OCI-LY7 (cell line): ENCODE data around the gene CRABP2. TPM values are rescaled to one million over a fixed set of nuclear protein-coding genes. Genes with fewer than 3 reads are reported as not detected.

Experiments used
- BruUV-seq: library from RNA; stranded (reverse); fragments of 400-500 nt; replicated peaks from 2 replicates; lab custom pipeline; 2021; lab: Mats Ljungman, UMichigan
- CTCF ChIA-PET: fragments of 300-600 bp; sonication (Branson Sonifier 250); formaldehyde crosslinking; loops from one replicate; lab custom pipeline; 2022; ENCODE audit warnings: antibody characterized with exemption; ENCODE audit not compliant: unreplicated experiment; lab: Charles Lee
- POLR2A ChIA-PET: fragments of 300-600 bp; sonication (Branson Sonifier 250); formaldehyde crosslinking; loops from one replicate; lab custom pipeline; 2022; ENCODE audit warnings: antibody characterized with exemption; lab: Charles Lee
- DNase-seq: peaks from one replicate; pipeline ENCODE4 v3.0.0-alpha.2; 2015; ENCODE audit warnings: low spot score
- H2AFZ ChIP-seq: fragments of 200-600 bp; sonication (generic), shearing (Covaris generic); 2 replicates; pipeline ENCODE4 v1.6.1; 2014; ENCODE audit warnings: mild to moderate bottlenecking, antibody characterized with exemption, low read length, moderate library complexity
- H3K27ac ChIP-seq: fragments of 200-600 bp; sonication (generic); 2 replicates; pipeline ENCODE4 v1.5.1; 2014; ENCODE audit warnings: mixed run types, low read depth, mild to moderate bottlenecking, moderate library complexity, low read length, inconsistent platforms; ENCODE audit not compliant: poor library complexity, severe bottlenecking
- H3K36me3 ChIP-seq: fragments of 200-600 bp; sonication (generic); 2 replicates; pipeline ENCODE4 v1.6.1; 2014; ENCODE audit warnings: mild to moderate bottlenecking, antibody characterized with exemption, low read length, moderate library complexity, mixed read lengths; ENCODE audit not compliant: insufficient read depth
- H3K4me1 ChIP-seq: fragments of 200-600 bp; sonication (generic); 2 replicates; pipeline ENCODE4 v1.5.1; 2014; ENCODE audit warnings: mild to moderate bottlenecking, low read length; ENCODE audit not compliant: insufficient read depth, poor library complexity, severe bottlenecking
- H3K4me2 ChIP-seq: fragments of 200-600 bp; sonication (generic); 2 replicates; pipeline ENCODE4 v1.6.1; 2014; ENCODE audit warnings: mild to moderate bottlenecking, low read length
- H3K4me3 ChIP-seq: fragments of 200-600 bp; sonication (generic); 2 replicates; pipeline ENCODE4 v1.5.1; 2014; ENCODE audit warnings: mild to moderate bottlenecking, low read depth, low read length; ENCODE audit not compliant: poor library complexity, severe bottlenecking
- H3K79me2 ChIP-seq: fragments of 200-600 bp; sonication (generic); 2 replicates; pipeline ENCODE4 v1.6.1; 2016; ENCODE audit warnings: low read depth, mild to moderate bottlenecking, low read length, moderate library complexity, mixed read lengths; ENCODE audit not compliant: insufficient read depth
- H3K9me2 ChIP-seq: fragments of 200-600 bp; sonication (generic); 2 replicates; pipeline ENCODE4 v1.6.1; 2016; ENCODE audit warnings: mild to moderate bottlenecking, low read length, mixed read lengths; ENCODE audit not compliant: insufficient read depth
- H3K9me3 ChIP-seq: fragments of 200-600 bp; sonication (generic); 2 replicates; pipeline ENCODE4 v1.6.1; 2014; ENCODE audit warnings: mild to moderate bottlenecking, mixed run types, low read length, mixed read lengths
- H4K20me1 ChIP-seq: fragments of 200-600 bp; sonication (generic); 2 replicates; pipeline ENCODE4 v1.6.1; 2014; ENCODE audit warnings: mild to moderate bottlenecking, antibody characterized with exemption, low read length, moderate library complexity, mixed read lengths; ENCODE audit not compliant: insufficient read depth
- EZH2phosphoT487 ChIP-seq: fragments of 200-600 bp; sonication (generic); IDR thresholded peaks from 2 replicates; pipeline ENCODE4 v1.6.1; 2018; ENCODE audit warnings: low read depth, borderline replicate concordance, mild to moderate bottlenecking, mixed run types, antibody characterized with exemption, low read length, moderate library complexity, mixed read lengths
- intact Hi-C: fragments of 100-400 bp; cut with micrococcal nuclease; formaldehyde crosslinking; loops from one replicate; pipeline ENCODE4 v1.10.0; 2022; ENCODE audit not compliant: unreplicated experiment
- total RNA-seq, 2 experiments: library from RNA; depleted of rRNA in 1 of 2; stranded (reverse); fragments of >200 nt in 1 of 2; shearing (Covaris generic) in 1 of 2; gene quantifications; 2 replicates each; pipeline ENCODE4 v1.2.3, GENCODE V29; 2014 to 2022
- TF ChIP-seq, protein P1 (sequence below): fragments of 200-600 bp; sonication (generic); conservative IDR thresholded peaks from 2 replicates; pipeline ENCODE4 v1.5.1; 2014; ENCODE audit warnings: mild to moderate bottlenecking, antibody characterized with exemption, low read length, moderate library complexity, mixed read lengths

The CRABP2 gene
- total RNA-seq, 2 experiments from 2014 or later, result 2.1 to 2.8 TPM

DNA sequence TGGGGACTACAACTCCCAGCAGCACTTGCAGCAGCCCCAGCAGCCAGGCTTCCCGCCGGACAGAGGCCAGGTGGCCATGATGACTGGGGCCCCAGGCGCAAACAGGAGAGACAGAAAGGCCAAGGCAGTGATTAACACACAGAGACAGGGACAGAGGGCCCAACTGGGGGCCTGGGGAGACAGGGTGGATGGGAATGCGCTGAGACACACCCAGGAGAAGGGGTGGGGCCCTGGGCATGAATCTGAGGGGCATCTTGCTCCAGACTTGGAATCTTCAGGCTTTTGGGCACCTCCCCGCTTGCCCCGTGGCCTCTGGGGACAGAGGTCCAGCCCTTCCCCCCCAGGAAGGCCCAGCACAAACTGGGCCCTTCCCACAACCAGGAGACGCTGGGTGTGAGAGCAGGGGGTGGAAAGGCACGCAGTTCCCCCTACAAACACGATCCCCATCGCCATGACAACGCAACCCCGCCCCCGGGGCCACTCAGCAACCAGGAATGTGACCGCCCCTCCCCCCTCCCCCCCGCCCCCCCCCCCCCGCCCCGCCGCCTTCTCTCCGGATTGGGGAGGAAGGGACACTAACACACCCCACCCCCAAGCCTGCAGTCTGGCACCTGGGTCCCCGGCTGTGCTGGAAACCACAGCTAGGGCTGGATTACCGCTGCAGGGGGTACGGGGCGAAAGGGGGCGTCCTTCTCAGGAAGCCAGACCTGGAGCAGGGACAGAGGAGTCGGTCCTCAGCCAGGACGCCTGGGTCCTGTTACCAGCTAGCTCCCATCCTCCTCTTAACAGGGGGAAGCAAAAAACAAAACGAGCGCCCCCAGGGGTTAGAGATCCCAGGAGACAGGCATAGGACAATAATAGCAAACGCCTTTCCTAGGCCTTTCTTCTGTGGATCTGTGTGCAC, 41.6 kb upstream of the CRABP2 start:
- TF ChIP-seq EZH2phosphoT487, result no peak
- TF ChIP-seq, protein P1, sequence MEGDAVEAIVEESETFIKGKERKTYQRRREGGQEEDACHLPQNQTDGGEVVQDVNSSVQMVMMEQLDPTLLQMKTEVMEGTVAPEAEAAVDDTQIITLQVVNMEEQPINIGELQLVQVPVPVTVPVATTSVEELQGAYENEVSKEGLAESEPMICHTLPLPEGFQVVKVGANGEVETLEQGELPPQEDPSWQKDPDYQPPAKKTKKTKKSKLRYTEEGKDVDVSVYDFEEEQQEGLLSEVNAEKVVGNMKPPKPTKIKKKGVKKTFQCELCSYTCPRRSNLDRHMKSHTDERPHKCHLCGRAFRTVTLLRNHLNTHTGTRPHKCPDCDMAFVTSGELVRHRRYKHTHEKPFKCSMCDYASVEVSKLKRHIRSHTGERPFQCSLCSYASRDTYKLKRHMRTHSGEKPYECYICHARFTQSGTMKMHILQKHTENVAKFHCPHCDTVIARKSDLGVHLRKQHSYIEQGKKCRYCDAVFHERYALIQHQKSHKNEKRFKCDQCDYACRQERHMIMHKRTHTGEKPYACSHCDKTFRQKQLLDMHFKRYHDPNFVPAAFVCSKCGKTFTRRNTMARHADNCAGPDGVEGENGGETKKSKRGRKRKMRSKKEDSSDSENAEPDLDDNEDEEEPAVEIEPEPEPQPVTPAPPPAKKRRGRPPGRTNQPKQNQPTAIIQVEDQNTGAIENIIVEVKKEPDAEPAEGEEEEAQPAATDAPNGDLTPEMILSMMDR, result peak; percentile 71
- Histone ChIP-seq H3K9me2 (no peaks in the 10 kb centered on the region), H3K4me2 (peak overlapping the region; percentile 99), H2AFZ (no peak overlapping the region), H3K9me3 (no peaks in the 10 kb centered on the region), H3K4me1 (peaks cover 43% of the 10 kb centered on the region), H4K20me1 (peaks cover 9% of the 10 kb centered on the region; the same call in 1 of the 2 replicates), H3K36me3 (peaks cover 80% of the 10 kb centered on the region), H3K27ac (peak overlapping the region; percentile 81), H3K79me2 (peaks cover 63% of the 10 kb centered on the region), H3K4me3 (peak overlapping the region; percentile 85)
- DNase-seq, result peak; percentile 74
- no TSS peak for BruUV-seq
- ChIA-PET POLR2A (interaction anchor here (1.1 to 1.5 kb wide), 2 partner anchors 18 to 20 kb away, joined by 3 to 6 read pairs; partner anchors contain the start of gene ISG20L2), CTCF (interaction anchor here (1.0 kb wide), 1 partner anchor 21 kb away, joined by 5 read pairs; no protein-coding TSS in a partner anchor)
- intact Hi-C loops, result no loop called here

DNA sequence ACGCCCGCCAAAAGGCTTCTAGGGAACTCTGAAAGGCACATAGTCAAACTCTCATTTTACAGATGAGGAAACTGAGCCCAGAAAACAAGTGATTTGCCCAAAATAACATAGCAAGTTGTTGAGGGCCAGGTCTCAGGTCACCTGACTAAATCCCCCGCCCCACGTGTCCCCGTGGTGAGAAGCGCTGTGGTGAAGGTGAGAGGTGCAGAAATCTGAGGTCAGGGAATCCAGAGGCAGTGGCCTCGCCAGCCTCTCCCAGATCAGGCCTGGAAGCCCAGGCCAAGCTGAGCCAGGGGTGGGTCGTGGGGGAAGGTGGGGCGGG, 41.0 kb upstream of the CRABP2 start:
- CTCF ChIA-PET, result no interaction called here
- POLR2A ChIA-PET, result no interaction called here

More for the DNA sequence above, 41.0 kb upstream of the CRABP2 start:
- Histone ChIP-seq H3K4me2 (peak overlapping the region; percentile 79), H3K27ac (peak overlapping the region; percentile 76), H3K4me1 (peaks cover 50% of the 10 kb centered on the region), H3K36me3 (peaks cover 85% of the 10 kb centered on the region), H3K4me3 (peak overlapping the region; percentile 85), H3K79me2 (peaks cover 60% of the 10 kb centered on the region), H3K9me2 (no peaks in the 10 kb centered on the region), H3K9me3 (no peaks in the 10 kb centered on the region), H2AFZ (no peak overlapping the region), H4K20me1 (peaks cover 9% of the 10 kb centered on the region; the same call in 1 of the 2 replicates)
- intact Hi-C loops, result no loop called here
- TF ChIP-seq EZH2phosphoT487, result no peak
- TF ChIP-seq, protein P1, result no peak
- no TSS peak for BruUV-seq
- DNase-seq, result no peak
